Liver (tissue), 3 donors: ENCODE results near the gene HTR3C.
"Not testable (repeated sequence)": the region's sequence is repeated elsewhere in the genome, so short reads cannot be mapped to it uniquely, and the experiment has no call there.

Experiments used
- CTCF ChIP-seq: fragments of 150-350 bp; IDR thresholded peaks from 2 replicates; pipeline ENCODE4 v1.5.1; 2017; ENCODE audit warnings: improper control_type of control experiment, low read depth, low read length; ENCODE audit not compliant: missing input control
- FOXA1 ChIP-seq: IDR thresholded peaks from 2 replicates; pipeline ENCODE4 v1.6.1; 2016; ENCODE audit warnings: antibody characterized with exemption
- GABPA ChIP-seq, 2 donors: IDR thresholded peaks in 1 of 2; conservative IDR thresholded peaks in 1 of 2; 2 replicates each; pipeline ENCODE4 v1.6.1; 2016; ENCODE audit warnings: antibody characterized with exemption in 2 of 2, mild to moderate bottlenecking in 1 of 2, moderate library complexity in 1 of 2
- HNF4G ChIP-seq: IDR thresholded peaks from 2 replicates; pipeline ENCODE4 v1.6.1; 2016; ENCODE audit warnings: antibody characterized with exemption
- MAX ChIP-seq: IDR thresholded peaks from 2 replicates; pipeline ENCODE4 v1.6.1; 2016; ENCODE audit warnings: antibody characterized with exemption
- RAD21 ChIP-seq, 2 donors: IDR thresholded peaks; 2 replicates each; pipeline ENCODE4 v1.6.1; 2016; ENCODE audit warnings: antibody characterized with exemption in 2 of 2, mild to moderate bottlenecking in 2 of 2
- SP1 ChIP-seq: IDR thresholded peaks from 2 replicates; pipeline ENCODE4 v1.6.1; 2018; ENCODE audit warnings: antibody characterized with exemption, mild to moderate bottlenecking
- TAF1 ChIP-seq: conservative IDR thresholded peaks from 2 replicates; pipeline ENCODE4 v1.6.1; 2016; ENCODE audit warnings: antibody characterized with exemption, mild to moderate bottlenecking
- YY1 ChIP-seq: IDR thresholded peaks from 2 replicates; pipeline ENCODE4 v1.6.1; 2016; ENCODE audit warnings: antibody characterized with exemption, mild to moderate bottlenecking
- TF ChIP-seq, protein P1 (sequence below): IDR thresholded peaks from 2 replicates; pipeline ENCODE4 v1.6.1; 2016; ENCODE audit warnings: antibody characterized with exemption, mild to moderate bottlenecking
- donor health status: healthy.
- donor health status: healthy.

GRCh38 chr3:184007143-184007813 is 45.6 kb upstream of the HTR3C start:
- TF ChIP-seq CTCF; FOXA1; GABPA (IDR thresholded peaks at IDR 0.05 in 1 of 2, conservative IDR thresholded peaks at IDR 0.05 in 1 of 2); YY1; HNF4G; RAD21 (IDR thresholded peaks at IDR 0.05); SP1; MAX; TAF1: not testable (repeated sequence)
- TF ChIP-seq, protein P1, sequence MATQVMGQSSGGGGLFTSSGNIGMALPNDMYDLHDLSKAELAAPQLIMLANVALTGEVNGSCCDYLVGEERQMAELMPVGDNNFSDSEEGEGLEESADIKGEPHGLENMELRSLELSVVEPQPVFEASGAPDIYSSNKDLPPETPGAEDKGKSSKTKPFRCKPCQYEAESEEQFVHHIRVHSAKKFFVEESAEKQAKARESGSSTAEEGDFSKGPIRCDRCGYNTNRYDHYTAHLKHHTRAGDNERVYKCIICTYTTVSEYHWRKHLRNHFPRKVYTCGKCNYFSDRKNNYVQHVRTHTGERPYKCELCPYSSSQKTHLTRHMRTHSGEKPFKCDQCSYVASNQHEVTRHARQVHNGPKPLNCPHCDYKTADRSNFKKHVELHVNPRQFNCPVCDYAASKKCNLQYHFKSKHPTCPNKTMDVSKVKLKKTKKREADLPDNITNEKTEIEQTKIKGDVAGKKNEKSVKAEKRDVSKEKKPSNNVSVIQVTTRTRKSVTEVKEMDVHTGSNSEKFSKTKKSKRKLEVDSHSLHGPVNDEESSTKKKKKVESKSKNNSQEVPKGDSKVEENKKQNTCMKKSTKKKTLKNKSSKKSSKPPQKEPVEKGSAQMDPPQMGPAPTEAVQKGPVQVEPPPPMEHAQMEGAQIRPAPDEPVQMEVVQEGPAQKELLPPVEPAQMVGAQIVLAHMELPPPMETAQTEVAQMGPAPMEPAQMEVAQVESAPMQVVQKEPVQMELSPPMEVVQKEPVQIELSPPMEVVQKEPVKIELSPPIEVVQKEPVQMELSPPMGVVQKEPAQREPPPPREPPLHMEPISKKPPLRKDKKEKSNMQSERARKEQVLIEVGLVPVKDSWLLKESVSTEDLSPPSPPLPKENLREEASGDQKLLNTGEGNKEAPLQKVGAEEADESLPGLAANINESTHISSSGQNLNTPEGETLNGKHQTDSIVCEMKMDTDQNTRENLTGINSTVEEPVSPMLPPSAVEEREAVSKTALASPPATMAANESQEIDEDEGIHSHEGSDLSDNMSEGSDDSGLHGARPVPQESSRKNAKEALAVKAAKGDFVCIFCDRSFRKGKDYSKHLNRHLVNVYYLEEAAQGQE, result not testable (repeated sequence)
